Uterus (tissue), 2 donors: ENCODE results near the gene CBY1.

ENCODE experiments used
- POLR2A ChIP-seq, 2 donors: fragments of 450-650 bp; IDR thresholded peaks; one replicate each; pipeline ENCODE4 v1.6.1; 2016; ENCODE audit warnings: antibody characterized with exemption in 2 of 2, mild to moderate bottlenecking in 1 of 2, moderate library complexity in 1 of 2
- TF ChIP-seq, protein P1 (sequence below), 4 experiments: fragments of 200-600 bp in 2 of 4; fragments of 450-650 bp in 2 of 4; sonication (generic) in 2 of 4; IDR thresholded peaks; one replicate each; pipeline ENCODE4 v1.5.1; 2016 to 2019; ENCODE audit warnings: antibody characterized with exemption in 4 of 4, mild to moderate bottlenecking in 2 of 4, moderate library complexity in 1 of 4

DNA sequence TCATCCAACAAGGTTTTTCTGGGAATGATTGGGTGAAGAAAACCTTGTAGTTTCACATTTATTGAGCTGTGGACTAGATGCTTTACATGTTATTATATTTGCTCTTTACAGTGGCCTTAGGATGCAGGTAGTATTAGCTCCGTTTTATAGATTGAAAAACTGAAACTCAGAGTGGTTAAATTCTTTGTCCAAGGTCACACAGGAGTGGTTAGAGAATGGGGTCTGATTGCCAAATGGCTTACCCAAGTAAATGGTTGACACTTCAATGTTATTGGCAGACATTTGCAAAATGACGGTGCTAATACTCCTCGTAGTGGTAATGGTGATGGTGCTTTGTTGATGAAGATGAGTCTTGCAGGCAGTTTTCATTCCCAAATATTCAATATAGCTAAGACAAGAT is 51.5 kb downstream of the CBY1 start:
- no peak for TF ChIP-seq POLR2A (IDR thresholded peaks at IDR 0.05)
- TF ChIP-seq, protein P1, sequence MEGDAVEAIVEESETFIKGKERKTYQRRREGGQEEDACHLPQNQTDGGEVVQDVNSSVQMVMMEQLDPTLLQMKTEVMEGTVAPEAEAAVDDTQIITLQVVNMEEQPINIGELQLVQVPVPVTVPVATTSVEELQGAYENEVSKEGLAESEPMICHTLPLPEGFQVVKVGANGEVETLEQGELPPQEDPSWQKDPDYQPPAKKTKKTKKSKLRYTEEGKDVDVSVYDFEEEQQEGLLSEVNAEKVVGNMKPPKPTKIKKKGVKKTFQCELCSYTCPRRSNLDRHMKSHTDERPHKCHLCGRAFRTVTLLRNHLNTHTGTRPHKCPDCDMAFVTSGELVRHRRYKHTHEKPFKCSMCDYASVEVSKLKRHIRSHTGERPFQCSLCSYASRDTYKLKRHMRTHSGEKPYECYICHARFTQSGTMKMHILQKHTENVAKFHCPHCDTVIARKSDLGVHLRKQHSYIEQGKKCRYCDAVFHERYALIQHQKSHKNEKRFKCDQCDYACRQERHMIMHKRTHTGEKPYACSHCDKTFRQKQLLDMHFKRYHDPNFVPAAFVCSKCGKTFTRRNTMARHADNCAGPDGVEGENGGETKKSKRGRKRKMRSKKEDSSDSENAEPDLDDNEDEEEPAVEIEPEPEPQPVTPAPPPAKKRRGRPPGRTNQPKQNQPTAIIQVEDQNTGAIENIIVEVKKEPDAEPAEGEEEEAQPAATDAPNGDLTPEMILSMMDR (IDR thresholded peaks at IDR 0.05): no peak
